HCT116 (cell line): Measurements from ENCODE around the gene ZMYND10. TPM values are rescaled to one million over a fixed set of nuclear protein-coding genes. Genes with fewer than 3 reads are reported as not detected.

Experiments
- ATAC-seq: fragments of 200-7000 bp; cut with Tn5 transposase; 2 replicates; pipeline ENCODE4 v1.9.1; 2020; ENCODE audit warnings: mild to moderate bottlenecking, moderate library complexity
- BruUV-seq: library from RNA; stranded (reverse); fragments of 400-500 nt; replicated peaks from 2 replicates; lab custom pipeline; 2021; lab: Mats Ljungman, UMichigan
- CTCF ChIA-PET: fragments of 300-600 bp; sonication (Branson Sonifier 250); formaldehyde crosslinking; loops from one replicate; lab custom pipeline; 2021; ENCODE audit warnings: antibody characterized with exemption; lab: Charles Lee
- POLR2A ChIA-PET: fragments of 300-600, 350-600 bp; sonication (Branson Sonifier 250); formaldehyde crosslinking; loops from one replicate; lab custom pipeline; 2021; ENCODE audit warnings: antibody characterized with exemption; lab: Charles Lee
- RAD21 ChIA-PET, 2 experiments: fragments of 300-600 bp; sonication (Branson Sonifier 250); formaldehyde crosslinking; loops; one replicate each; lab custom pipeline; 2023; ENCODE audit warnings: low total read pairs in 2 of 2; ENCODE audit not compliant: uncharacterized antibody in 2 of 2, unreplicated experiment in 2 of 2, low non-redundant PET in 1 of 2; lab: Charles Lee
- DNase-seq: peaks from one replicate; pipeline ENCODE4 v3.0.0-alpha.2; 2010; ENCODE audit warnings: low read depth, low spot score
- H2AFZ ChIP-seq: fragments of 200-600 bp; shearing (Covaris generic), sonication (generic); 2 replicates; pipeline ENCODE4 v1.6.1; 2017; ENCODE audit warnings: low read depth, mixed run types, mixed read lengths, antibody characterized with exemption, low read length; ENCODE audit not compliant: poor library complexity, severe bottlenecking
- H3K27ac ChIP-seq: 2 replicates; pipeline ENCODE4 v1.5.1; 2012; ENCODE audit warnings: low read depth, low read length
- H3K27me3 ChIP-seq: fragments of 200-600 bp; sonication (generic); 2 replicates; pipeline ENCODE4 v1.6.1; 2016; ENCODE audit warnings: mixed run types, low read length, mixed read lengths; ENCODE audit not compliant: insufficient read depth
- H3K36me3 ChIP-seq, 2 experiments: fragments of 200-500 bp in 1 of 2; fragments of 200-600 bp in 1 of 2; sonication (Bioruptor generic) in 1 of 2; sonication (generic) in 1 of 2; 2 replicates each; pipeline versions ENCODE4 v1.5.1 to v1.6.1; 2014 to 2016; ENCODE audit warnings: low read length in 2 of 2, inconsistent platforms in 1 of 2, mixed read lengths in 1 of 2, mixed run types in 1 of 2; ENCODE audit not compliant: insufficient read depth in 2 of 2, control insufficient read depth in 1 of 2
- H3K4me1 ChIP-seq, 2 experiments: fragments of 200-600 bp in 1 of 2; sonication (generic) in 1 of 2; 2 replicates each; pipeline versions ENCODE4 v1.5.1 to v1.6.1; 2012 to 2017; ENCODE audit warnings: low read length in 2 of 2, inconsistent platforms in 1 of 2, mild to moderate bottlenecking in 1 of 2, mixed read lengths in 1 of 2, mixed run types in 1 of 2, moderate library complexity in 1 of 2; ENCODE audit not compliant: insufficient read depth in 2 of 2, control insufficient read depth in 1 of 2
- H3K4me2 ChIP-seq: fragments of 200-600 bp; sonication (generic); 2 replicates; pipeline ENCODE4 v1.6.1; 2017; ENCODE audit warnings: mixed run types, low read length, mixed read lengths
- H3K4me3 ChIP-seq, 2 experiments: fragments of 200-600 bp in 1 of 2; sonication (generic) in 1 of 2; replicated peaks in 1 of 2; 2 replicates each; pipeline ENCODE4 v1.5.1; 2011 to 2016; ENCODE audit warnings: low read length in 2 of 2, control low read depth in 1 of 2, low read depth in 1 of 2, mild to moderate bottlenecking in 1 of 2, mixed read lengths in 1 of 2, mixed run types in 1 of 2
- H3K79me2 ChIP-seq: fragments of 200-600 bp; sonication (generic); 2 replicates; pipeline ENCODE4 v1.6.1; 2017; ENCODE audit warnings: mild to moderate bottlenecking, mixed run types, low read length, moderate library complexity, mixed read lengths; ENCODE audit not compliant: insufficient read depth
- H3K9ac ChIP-seq: fragments of 200-600 bp; sonication (generic); 2 replicates; pipeline ENCODE4 v1.6.1; 2016; ENCODE audit warnings: low read length, mixed read lengths
- H3K9me2 ChIP-seq: fragments of 200-600 bp; sonication (generic), shearing (Covaris generic); 2 replicates; pipeline ENCODE4 v1.6.1; 2017; ENCODE audit warnings: mixed run types, mild to moderate bottlenecking, moderate library complexity; ENCODE audit not compliant: insufficient read depth
- H3K9me3 ChIP-seq, 2 experiments: fragments of 200-500 bp in 1 of 2; fragments of 200-600 bp in 1 of 2; sonication (Bioruptor generic) in 1 of 2; sonication (generic) in 1 of 2; 2 replicates each; pipeline ENCODE4 v1.6.1; 2014 to 2017; ENCODE audit warnings: low read length in 2 of 2, mixed read lengths in 2 of 2, inconsistent platforms in 1 of 2, low read depth in 1 of 2, mild to moderate bottlenecking in 1 of 2, mixed run types in 1 of 2, moderate library complexity in 1 of 2; ENCODE audit not compliant: control insufficient read depth in 1 of 2, insufficient read depth in 1 of 2
- H4K20me1 ChIP-seq: fragments of 200-600 bp; sonication (generic), shearing (Covaris generic); 2 replicates; pipeline ENCODE4 v1.6.1; 2017; ENCODE audit warnings: mixed run types, mild to moderate bottlenecking, moderate library complexity; ENCODE audit not compliant: insufficient read depth
- CEBPB ChIP-seq: IDR thresholded peaks from 2 replicates; pipeline ENCODE4 v1.6.1; 2012; ENCODE audit warnings: low read depth
- EZH2phosphoT487 ChIP-seq: fragments of 200-600 bp; IDR thresholded peaks from 2 replicates; pipeline ENCODE4 v1.6.1; 2018; ENCODE audit warnings: antibody characterized with exemption, borderline replicate concordance
- FOSL1 ChIP-seq: IDR thresholded peaks from 2 replicates; pipeline ENCODE4 v1.6.1; 2012; ENCODE audit warnings: low read depth
- POLR2A ChIP-seq: IDR thresholded peaks from 2 replicates; pipeline ENCODE4 v1.7.0; 2011; ENCODE audit warnings: borderline replicate concordance; ENCODE audit not compliant: insufficient read depth, insufficient read length; ENCODE audit errors: extremely low read depth
- POLR2AphosphoS5 ChIP-seq: IDR thresholded peaks from 2 replicates; pipeline ENCODE4 v1.6.1; 2011; ENCODE audit warnings: mild to moderate bottlenecking, low read depth, low read length, moderate library complexity
- RAD21 ChIP-seq: IDR thresholded peaks from 2 replicates; pipeline ENCODE4 v1.6.1; 2012; ENCODE audit warnings: low read depth, mild to moderate bottlenecking
- REST ChIP-seq: IDR thresholded peaks from 2 replicates; pipeline ENCODE4 v1.6.1; 2012; ENCODE audit warnings: low read depth
- SIN3A ChIP-seq: IDR thresholded peaks from 2 replicates; pipeline ENCODE4 v1.6.1; 2012; ENCODE audit warnings: low read depth
- SRF ChIP-seq: IDR thresholded peaks from 2 replicates; pipeline ENCODE4 v1.6.1; 2012; ENCODE audit warnings: low read depth
- TCF7L2 ChIP-seq: IDR thresholded peaks from 2 replicates; pipeline ENCODE4 v1.7.0; 2011; ENCODE audit warnings: borderline replicate concordance, inconsistent platforms; ENCODE audit not compliant: insufficient read depth, insufficient read length; ENCODE audit errors: extremely low read depth
- YY1 ChIP-seq: IDR thresholded peaks from 2 replicates; pipeline ENCODE4 v1.6.1; 2011; ENCODE audit warnings: low read length, low read depth, moderate library complexity, mild to moderate bottlenecking; ENCODE audit not compliant: insufficient replicate concordance; ENCODE audit errors: extremely low read depth
- intact Hi-C: fragments of 100-400 bp; cut with micrococcal nuclease; formaldehyde crosslinking; loops from 2 replicates; pipeline ENCODE4 v1.10.0; 2022
- total RNA-seq: library from RNA; stranded (reverse); gene quantifications from one replicate; pipeline ENCODE4 v1.2.1, GENCODE V29; 2021; ENCODE audit not compliant: unreplicated experiment

ZMYND10 gene
- total RNA-seq, 1 experiment from 2014 or later = 3.3 TPM

GRCh38 chr3:50319181-50319893, 26.2 kb downstream of the ZMYND10 start:
- H3K9me3 ChIP-seq = no peaks in the 10 kb centered on the region
- intact Hi-C loops = no loop called here
- H3K79me2 ChIP-seq = peaks cover 51% of the 10 kb centered on the region
- no peaks in the 10 kb centered on the region for H3K27me3 ChIP-seq
- H3K4me2 ChIP-seq = peak overlapping the region; percentile 92
- RAD21 ChIA-PET = no interaction called here
- CTCF ChIA-PET = interaction anchor here (0.7 kb wide), 1 partner anchor 9 kb away, joined by 3 read pairs; the partner anchor contains the start of gene TUSC2
- H3K4me3 ChIP-seq = no peak overlapping the region
- TF ChIP-seq CEBPB (no peak), YY1 (no peak), POLR2AphosphoS5 (no peak), SIN3A (no peak), TCF7L2 (no peak), REST (no peak), EZH2phosphoT487 (no peak), FOSL1 (no peak), POLR2A (no peak), RAD21 (no peak), SRF (no peak)
- ATAC-seq (no peak), DNase-seq (no peak)
- H3K9me2 ChIP-seq = no peaks in the 10 kb centered on the region
- H3K4me1 ChIP-seq = peaks cover 68 to 90% of the 10 kb centered on the region in 2 experiments
- peak overlapping the region; percentile 98 for H3K27ac ChIP-seq
- POLR2A ChIA-PET = no interaction called here
- no peaks in the 10 kb centered on the region for H4K20me1 ChIP-seq
- H2AFZ ChIP-seq = no peak overlapping the region
- peaks cover 2 to 17% of the 10 kb centered on the region in 2 experiments; a peak in 1 of 4 replicates for H3K36me3 ChIP-seq
- BruUV-seq = no TSS peak
- peak overlapping the region; percentile 88; the same call in 1 of the 2 replicates for H3K9ac ChIP-seq
